HepG2 (cell line): ENCODE measurements around the gene NEK11.

Experiments used
- CBFB ChIP-seq: sonication (generic); formaldehyde crosslinking; IDR thresholded peaks from 2 replicates; pipeline ENCODE4 v1.4.0; 2020; ENCODE audit warnings: missing genetic modification reagents
- GTF3A ChIP-seq: sonication (generic); formaldehyde crosslinking; conservative IDR thresholded peaks from 2 replicates; pipeline ENCODE4 v1.4.0; 2020; ENCODE audit warnings: mild to moderate bottlenecking, missing genetic modification reagents
- KDM5A ChIP-seq: fragments of 200-600 bp; sonication (generic); IDR thresholded peaks from 2 replicates; pipeline ENCODE4 v1.7.0; 2018; ENCODE audit warnings: antibody characterized with exemption, mild to moderate bottlenecking, low read length, borderline replicate concordance
- POLR2AphosphoS5 ChIP-seq: IDR thresholded peaks from 2 replicates; pipeline ENCODE4 v1.6.1; 2012; ENCODE audit warnings: low read depth, low read length
- ZNF629 ChIP-seq: sonication (generic); formaldehyde crosslinking; conservative IDR thresholded peaks from 2 replicates; pipeline ENCODE4 v1.5.0; 2020; ENCODE audit warnings: missing genetic modification reagents
- ZNF724P ChIP-seq: sonication (generic); formaldehyde crosslinking; IDR thresholded peaks from 2 replicates; pipeline ENCODE4 v1.8.0; 2022; ENCODE audit warnings: missing genetic modification reagents, borderline replicate concordance
- TF ChIP-seq, protein P1 (sequence below), 2 experiments: sonication (generic) in 1 of 2; formaldehyde crosslinking in 1 of 2; IDR thresholded peaks; 2 replicates each; pipeline versions ENCODE4 v1.5.1 to v1.6.1; 2011 to 2020; ENCODE audit warnings: borderline replicate concordance in 1 of 2, low read depth in 1 of 2, low read length in 1 of 2, mild to moderate bottlenecking in 1 of 2, missing genetic modification reagents in 1 of 2, moderate library complexity in 1 of 2
- TF ChIP-seq, protein P2 (sequence below): sonication (generic); formaldehyde crosslinking; IDR thresholded peaks from 2 replicates; pipeline ENCODE4 v1.5.0; 2020; ENCODE audit warnings: mild to moderate bottlenecking, missing genetic modification reagents, moderate library complexity
- TF ChIP-seq, protein P3 (sequence below): sonication (generic); formaldehyde crosslinking; IDR thresholded peaks from 2 replicates; pipeline ENCODE4 v1.8.0; 2022; ENCODE audit warnings: mild to moderate bottlenecking, missing genetic modification reagents, moderate library complexity

DNA sequence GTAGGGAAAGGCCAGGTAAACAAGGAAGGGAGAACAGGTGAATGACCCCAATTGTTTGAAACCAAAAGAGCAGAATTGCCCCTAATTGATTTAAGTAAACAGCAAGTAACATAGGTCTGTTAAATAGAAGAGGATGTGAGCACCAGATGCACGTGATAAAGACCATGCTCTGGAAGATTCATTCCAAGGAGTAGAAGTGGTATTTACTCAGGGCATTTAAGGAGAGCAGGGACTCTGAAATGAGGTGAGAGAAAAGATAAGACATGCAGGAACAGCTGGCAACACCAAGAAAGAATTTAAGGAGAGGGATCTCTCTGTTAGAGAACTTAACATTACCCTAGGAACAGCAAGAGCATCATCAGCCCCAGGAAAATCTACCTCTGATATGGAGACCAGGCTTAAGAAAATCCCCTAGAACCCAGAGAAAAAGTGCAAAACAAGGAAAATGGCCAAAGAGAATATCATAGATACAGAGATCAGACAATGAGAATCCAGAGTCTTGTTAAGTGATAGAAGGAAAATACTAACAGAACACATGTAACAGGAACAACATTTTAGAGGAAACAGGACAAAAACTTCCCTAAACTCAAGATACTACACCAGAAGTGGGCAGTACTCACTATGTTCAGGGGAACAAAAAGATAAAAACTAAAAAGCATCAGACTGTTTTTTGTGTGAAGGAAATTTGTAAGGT is 361.3 kb downstream of the NEK11 start:
- TF ChIP-seq, protein P1, sequence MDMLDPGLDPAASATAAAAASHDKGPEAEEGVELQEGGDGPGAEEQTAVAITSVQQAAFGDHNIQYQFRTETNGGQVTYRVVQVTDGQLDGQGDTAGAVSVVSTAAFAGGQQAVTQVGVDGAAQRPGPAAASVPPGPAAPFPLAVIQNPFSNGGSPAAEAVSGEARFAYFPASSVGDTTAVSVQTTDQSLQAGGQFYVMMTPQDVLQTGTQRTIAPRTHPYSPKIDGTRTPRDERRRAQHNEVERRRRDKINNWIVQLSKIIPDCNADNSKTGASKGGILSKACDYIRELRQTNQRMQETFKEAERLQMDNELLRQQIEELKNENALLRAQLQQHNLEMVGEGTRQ (IDR thresholded peaks at IDR 0.05; ENCODE audit: low read depth, low read length) = no peak
- TF ChIP-seq, protein P1 (CRISPR knock-in tag; IDR thresholded peaks at IDR 0.05; ENCODE audit: borderline replicate concordance) = no peak
- TF ChIP-seq KDM5A = no peak
- no peak for TF ChIP-seq ZNF724P (CRISPR knock-in tag)
- TF ChIP-seq ZNF629 (CRISPR knock-in tag) = no peak
- TF ChIP-seq POLR2AphosphoS5 = no peak
- no peak for TF ChIP-seq CBFB
- no peak for TF ChIP-seq GTF3A (CRISPR knock-in tag)
- TF ChIP-seq, protein P2, sequence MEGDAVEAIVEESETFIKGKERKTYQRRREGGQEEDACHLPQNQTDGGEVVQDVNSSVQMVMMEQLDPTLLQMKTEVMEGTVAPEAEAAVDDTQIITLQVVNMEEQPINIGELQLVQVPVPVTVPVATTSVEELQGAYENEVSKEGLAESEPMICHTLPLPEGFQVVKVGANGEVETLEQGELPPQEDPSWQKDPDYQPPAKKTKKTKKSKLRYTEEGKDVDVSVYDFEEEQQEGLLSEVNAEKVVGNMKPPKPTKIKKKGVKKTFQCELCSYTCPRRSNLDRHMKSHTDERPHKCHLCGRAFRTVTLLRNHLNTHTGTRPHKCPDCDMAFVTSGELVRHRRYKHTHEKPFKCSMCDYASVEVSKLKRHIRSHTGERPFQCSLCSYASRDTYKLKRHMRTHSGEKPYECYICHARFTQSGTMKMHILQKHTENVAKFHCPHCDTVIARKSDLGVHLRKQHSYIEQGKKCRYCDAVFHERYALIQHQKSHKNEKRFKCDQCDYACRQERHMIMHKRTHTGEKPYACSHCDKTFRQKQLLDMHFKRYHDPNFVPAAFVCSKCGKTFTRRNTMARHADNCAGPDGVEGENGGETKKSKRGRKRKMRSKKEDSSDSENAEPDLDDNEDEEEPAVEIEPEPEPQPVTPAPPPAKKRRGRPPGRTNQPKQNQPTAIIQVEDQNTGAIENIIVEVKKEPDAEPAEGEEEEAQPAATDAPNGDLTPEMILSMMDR (CRISPR knock-in tag) = no peak
- TF ChIP-seq, protein P3, sequence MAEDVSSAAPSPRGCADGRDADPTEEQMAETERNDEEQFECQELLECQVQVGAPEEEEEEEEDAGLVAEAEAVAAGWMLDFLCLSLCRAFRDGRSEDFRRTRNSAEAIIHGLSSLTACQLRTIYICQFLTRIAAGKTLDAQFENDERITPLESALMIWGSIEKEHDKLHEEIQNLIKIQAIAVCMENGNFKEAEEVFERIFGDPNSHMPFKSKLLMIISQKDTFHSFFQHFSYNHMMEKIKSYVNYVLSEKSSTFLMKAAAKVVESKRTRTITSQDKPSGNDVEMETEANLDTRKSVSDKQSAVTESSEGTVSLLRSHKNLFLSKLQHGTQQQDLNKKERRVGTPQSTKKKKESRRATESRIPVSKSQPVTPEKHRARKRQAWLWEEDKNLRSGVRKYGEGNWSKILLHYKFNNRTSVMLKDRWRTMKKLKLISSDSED = no peak
